GM19467 (cell line): ENCODE measurements around the gene LRRK1.
"Not testable (repeated sequence)": the region's sequence is repeated elsewhere in the genome, so short reads cannot be mapped to it uniquely, and the experiment has no call there.

Experiments
- ATAC-seq: cut with Tn5 transposase; IDR thresholded peaks from one replicate; pipeline ENCODE4 v1.9.1; 2021; ENCODE audit warnings: mild to moderate bottlenecking, moderate library complexity; ENCODE audit not compliant: unreplicated experiment

LRRK1 gene

DNA sequence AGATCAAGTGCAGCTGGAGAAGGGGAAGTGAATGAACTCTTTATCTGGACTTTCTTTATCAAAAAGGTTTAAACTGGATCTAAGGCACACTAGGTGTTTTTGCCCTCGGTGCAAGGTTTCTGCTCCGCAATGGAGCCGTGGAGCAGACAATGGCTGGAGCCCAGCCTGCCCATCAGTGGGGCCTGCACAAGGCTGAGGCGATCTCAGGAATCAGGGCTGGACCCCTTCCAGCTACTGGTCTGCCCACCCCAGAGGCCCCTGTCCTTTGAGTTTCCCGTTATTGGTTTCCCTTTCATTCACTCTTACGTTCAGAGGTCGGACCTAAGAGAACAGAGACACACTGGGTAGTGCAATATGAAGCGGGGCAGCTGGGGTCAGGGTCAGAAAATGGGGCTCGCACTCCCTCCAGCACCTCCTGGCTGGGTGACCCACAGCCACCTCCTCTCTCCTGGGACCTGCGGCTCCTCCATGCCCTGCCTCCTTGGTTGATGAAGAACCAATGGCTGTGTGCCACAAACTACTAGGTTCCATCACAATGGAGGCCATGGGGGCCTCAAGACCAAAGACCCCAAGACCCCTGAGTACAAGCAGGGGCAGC is 168.1 kb downstream of the LRRK1 start:
- no peak for ATAC-seq

DNA sequence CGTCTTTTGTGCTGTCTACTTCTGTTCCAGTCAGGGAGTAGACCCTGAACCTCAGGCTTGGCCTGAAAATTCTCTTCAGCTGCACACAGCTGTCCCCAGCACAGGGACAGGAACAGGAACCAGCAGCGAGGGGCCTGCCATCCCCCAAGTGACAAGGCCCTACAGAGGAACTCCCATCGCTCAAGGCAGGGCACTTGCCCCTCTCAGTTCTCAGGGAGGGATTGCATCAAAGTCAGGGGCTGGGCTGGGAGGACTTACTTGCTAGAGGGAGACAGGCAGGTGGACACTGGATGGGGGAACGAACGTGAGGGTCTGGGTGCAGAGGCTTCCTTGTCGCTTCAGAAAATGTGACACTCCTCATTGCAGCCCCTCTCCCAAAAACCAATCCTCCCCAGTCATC is 169.1 kb downstream of the LRRK1 start:
- ATAC-seq: no peak

DNA sequence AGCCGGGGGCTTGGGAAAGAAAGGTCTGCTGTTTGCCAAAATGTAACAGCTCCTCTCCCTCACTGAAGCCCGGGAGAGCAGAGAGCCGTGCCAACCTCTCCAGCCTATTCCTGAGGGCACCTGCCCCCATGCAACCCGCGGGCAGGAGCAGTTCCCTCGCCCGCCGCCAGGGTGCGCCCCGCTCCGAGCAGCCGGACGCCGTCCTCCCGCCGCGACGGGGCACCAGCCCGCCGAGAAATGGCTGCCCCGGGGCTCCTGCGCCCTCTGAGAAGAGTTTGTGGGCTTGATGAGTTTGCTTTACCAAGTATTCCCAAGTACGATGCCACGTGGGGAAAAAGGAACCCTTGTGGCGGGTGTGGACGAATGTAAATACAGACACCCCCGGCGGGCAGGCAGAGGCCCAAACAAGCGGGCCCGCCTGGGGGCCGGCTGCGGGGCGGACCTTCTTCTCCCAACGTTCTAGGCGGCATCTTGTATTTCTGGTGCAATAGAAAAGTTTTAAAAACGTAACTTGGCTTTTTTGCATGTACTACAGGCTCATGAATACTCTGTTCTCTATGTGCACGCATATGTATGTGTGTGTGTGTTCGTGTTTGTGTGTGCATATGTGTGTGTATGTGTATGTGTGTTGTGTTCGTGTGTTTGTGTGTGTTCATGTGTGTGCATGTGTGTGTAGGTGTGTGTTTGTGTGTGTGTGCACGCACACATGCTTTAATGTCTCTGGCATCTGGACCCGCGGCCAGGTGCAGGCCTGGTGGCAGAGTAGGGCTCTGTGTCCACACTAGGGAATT is 169.8 kb downstream of the LRRK1 start:
- ATAC-seq: peak; percentile 72

DNA sequence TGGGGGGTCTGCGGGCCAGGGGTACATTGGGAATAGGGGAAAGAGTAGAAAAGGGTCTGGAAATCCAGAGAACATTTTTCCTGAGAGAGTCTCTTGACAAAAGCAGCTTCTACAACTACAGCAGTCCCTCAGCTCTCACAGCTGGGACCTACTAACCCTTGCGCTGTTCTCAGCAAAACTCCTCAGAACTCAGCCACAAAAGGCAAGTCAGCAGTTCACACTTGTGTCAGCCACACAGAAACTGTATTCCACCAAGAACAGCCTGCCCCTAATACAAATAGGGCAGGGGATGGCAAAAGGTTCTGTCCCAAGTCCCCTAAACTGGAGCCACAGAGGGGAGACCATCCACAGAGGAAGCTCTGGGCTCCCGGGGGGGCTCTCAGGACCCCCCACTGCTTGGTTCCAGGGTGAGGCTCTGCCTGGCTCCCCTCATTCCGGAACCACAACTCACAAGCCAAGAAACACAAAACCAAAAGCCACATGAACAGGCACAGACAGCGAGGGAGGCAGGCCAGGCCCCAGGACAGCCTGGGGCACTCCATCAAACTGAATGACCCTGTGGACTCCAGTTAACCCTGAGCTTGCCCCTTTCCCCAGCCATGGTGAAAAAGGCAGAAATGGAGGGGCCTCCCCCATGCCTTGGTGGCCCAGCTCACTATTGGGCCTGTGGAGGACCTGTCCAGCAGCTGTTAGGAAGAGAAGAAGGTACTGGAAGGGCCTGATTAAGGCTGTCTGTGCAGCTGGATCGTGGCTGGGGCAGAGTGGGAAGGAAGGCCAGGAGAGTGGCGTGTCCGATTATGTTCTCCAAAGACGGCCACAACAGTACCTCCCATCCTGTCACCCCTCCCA is 170.6 kb downstream of the LRRK1 start:
- ATAC-seq: no peak

DNA sequence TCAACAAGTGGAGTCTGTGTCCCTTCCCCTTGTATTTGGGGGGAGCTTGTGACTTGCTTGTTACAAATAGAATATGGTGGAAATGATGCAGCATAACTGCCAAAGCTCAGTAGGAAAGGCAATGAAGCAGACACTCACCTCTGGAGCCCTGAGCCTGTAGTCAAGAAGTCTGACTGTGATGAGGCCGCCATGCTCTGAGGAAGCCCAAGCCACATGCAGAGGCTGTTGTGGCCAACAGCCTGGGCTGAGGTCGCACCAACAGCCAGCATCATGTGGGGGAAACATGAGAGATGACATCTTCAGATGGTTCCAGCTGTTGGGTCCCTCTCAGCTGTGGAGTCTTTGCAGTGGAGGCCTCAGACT is 171.3 kb downstream of the LRRK1 start:
- no peak for ATAC-seq

DNA sequence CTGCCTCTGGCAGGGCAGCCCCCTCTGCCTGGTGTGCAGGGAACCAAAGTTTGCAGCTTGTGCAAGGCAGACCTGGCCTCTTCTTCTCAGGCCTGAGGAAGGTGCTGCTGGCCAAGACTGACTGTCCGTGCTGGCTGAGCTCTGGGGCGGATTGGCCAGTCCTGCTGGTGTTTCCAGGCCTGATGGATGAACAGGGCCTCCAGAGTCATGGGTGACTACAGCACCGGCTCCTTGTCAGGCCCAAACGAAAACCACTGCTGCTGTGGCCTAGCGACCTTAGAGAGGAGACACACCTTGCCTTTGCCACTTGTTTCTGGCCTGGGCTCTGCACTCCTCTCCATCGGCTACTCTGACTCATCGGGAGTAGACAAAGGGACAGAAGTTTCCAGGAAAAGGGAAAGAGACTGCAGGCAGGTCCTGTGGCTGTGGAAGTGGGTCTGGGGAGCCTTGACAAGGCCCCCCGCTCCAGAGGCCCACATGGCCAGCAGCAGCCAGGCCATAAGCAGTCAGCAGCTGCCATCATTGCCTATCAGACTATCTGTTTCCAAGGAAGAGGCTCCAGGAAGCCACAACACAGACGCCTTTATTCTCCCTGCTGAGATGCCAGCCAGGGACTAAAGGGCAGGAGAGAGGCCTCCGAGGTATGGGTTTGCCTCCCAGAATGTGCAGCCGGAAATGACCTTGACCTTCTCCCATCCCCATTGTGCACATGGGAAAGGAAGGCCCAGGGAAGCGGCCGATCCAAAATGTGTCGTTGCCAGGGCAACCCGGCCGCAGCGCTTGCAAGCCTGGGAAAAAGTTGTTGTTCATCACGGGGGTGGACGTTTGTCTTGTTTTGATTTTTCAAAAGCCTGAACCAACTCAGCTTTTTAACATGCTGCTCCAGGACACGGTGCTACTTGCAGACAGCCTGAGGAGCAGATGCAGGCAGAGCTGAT is 172.2 kb downstream of the LRRK1 start:
- ATAC-seq: no peak

DNA sequence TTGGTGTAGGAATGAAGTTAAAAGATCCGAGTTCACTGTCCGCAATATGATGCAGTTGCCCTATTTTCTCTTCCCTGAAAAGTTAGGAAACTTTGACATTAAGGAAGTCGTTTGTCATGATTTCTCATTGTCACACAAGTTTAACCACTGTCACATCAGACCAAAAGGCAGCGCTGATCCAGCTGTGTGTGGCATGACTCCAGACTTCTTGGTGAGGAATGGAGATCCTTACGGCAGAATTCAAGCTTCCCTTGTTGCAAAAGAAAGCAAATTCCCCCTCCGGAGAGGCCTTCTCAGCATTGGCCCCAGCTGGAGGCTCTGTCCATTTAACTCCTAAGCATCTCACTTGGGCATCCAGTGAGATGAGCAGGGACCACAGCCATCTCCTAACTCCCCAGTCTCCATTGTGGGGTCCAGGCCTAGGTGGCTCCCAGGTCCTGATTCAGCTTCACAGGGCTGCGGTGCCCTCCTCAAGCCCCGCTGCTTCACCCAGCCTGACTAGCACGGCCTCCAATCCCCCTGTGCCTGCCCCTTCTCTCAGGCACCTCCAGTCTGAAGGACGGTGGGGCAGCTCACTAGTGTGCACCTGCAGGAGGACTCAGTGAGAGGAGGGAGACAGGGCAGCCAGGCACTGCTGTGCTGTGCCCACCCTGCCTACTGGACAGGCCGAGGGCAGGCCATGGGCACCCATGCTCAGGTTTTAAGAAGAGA is 173.2 kb downstream of the LRRK1 start:
- ATAC-seq: no peak

DNA sequence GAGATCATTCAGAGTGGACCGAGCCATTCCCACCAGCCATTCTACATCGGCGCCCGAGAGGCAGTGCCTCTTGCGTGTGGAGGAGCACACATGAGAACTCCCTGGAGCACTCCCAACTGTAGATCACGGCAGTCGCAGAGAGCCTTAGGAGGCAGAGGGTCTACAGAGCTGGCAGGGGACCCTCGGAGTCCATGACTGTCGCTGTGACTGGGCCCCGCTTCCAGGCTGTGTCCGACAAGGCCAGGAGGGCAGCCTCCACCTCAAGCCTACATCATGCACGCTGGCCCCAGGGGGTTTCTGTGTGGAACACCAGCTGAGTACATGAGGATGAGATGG is 173.7 kb downstream of the LRRK1 start:
- no peak for ATAC-seq

DNA sequence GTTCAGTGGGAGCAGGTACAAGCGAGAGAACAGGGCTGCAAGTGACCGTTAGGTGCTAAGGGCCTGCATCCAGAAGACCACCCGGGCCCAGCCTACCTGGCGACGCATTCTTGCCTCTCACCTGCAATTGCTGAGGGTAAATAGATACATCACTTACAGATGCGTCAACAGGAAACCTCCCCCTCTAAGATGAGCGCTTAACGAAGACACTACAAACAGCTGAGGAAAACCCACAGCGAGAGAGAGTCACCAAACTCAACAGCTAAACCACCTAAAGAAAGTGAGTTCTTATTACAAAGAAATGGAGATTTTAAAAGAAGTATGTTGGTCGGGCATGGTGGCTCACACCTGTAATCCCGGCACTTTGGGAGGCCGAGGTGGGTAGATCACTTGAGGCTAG is 174.8 kb downstream of the LRRK1 start:
- ATAC-seq: no peak

DNA sequence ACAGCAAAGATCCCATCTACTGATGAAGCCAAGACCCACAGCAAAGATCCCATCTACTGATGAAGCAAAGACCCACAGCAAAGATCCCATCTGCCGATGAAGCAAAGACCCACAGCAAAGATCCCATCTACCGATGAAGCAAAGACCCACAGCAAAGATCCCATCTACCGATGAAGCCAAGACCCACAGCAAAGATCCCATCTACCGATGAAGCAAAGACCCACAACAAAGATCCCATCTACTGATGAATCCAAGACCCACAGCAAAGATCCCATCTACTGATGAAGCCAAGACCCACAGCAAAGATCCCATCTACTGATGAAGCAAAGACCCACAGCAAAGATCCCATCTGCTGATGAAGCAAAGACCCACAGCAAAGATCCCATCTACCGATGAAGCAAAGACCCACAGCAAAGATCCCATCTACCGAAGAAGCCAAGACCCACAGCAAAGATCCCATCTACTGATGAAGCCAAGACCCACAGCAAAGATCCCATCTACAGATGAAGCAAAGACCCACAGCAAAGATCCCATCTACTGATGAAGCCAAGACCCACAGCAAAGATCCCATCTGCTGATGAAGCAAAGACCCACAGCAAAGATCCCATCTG is 176.7 kb downstream of the LRRK1 start:
- ATAC-seq: not testable (repeated sequence)

DNA sequence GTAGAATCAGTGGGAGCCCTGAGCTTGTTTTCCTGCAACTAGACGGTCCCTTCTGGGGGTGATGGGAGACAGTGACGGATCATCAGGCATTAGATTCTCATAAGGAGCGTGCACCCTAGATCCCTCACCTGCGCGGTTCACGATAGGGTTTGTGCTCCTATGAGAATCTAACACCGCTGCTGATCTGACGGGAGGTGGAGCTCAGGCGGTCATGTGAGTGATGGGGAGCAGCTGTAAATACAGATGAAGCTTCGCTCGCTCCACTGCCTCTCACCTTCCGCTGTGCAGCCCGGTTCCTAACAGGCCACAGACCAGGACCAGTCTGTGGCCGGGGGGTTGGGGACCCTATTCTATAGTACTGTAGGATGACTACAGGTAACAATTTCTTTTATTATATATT is 178.0 kb downstream of the LRRK1 start:
- ATAC-seq: no peak

DNA sequence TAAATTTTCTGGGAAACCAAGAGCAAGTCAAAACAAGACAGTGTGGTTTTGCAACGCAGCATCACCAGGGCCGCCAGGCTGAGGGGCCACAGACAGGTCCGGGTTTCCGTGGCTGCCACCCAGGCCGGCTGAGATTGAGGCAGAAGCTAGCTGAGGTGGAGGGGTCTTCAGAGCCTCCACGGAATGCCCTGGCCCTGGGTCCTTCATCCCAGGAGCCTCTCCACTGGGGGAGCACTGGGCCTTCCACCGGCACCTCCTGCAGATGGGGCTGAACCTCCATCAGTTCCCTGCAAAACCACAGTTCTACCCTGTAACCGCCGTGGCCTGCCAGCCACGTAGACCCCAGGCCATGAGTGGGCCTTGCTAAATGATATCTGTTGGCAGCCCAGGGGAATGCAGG is 180.0 kb downstream of the LRRK1 start:
- no peak for ATAC-seq

DNA sequence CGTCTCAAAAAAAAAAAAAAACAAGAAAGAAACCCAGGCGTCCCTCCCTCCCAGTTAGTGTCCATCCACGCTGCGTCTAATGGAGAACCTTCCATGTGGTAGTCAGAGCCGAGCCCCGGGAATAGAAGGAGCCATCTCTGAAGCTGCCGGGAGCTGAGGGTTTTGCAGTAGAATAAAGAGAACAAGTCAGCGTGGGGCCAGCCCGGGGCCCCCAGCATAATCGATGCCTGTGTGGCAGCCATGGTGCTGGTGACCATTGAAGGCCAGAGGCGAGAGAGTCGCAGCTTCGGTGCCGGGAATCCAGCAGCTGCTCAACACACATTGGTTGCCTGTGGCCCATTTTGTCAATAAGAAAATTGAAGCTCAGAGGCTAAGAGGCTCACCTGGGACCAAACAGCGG is 181.0 kb downstream of the LRRK1 start:
- ATAC-seq: no peak

DNA sequence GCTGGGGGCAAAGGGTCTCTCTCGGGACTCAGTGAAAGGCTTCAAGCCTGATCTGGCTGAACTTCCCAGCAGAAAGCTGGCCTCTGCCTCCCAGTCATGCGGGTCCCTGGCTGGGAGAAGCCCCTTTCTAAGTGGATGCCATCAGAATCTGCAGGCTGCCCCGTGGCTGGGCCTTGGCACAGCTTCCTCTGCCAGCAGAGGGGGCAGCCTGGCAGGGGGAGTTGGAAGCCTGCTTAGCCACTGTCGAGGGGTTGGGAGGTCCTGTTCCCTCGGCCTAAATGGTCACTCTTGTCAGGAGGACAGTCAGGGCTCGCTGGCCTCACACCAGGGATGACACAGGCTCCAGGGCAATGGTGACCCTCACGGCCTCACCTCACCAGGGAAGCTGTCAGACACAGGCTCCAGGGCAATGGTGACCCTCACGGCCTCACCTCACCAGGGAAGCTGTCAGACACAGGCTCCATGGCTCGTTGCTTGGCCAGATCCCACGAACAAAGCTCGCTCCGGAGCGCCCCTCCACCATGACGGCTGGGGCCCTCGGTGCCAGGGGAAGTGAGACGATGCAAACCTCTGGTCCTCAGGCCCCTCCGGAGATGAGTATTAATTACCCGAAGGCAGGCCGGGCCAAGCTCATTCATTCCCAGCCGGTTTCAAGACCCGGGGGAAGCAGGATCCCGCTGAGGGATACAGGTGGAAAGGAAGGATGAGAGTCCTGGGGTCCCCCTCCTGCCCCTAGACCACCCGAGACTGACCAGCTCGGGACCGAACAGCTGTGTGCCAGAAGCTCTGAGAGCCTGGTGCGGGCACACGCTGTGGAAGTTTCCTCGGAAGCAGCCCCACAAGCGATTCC is 181.7 kb downstream of the LRRK1 start:
- ATAC-seq: no peak

DNA sequence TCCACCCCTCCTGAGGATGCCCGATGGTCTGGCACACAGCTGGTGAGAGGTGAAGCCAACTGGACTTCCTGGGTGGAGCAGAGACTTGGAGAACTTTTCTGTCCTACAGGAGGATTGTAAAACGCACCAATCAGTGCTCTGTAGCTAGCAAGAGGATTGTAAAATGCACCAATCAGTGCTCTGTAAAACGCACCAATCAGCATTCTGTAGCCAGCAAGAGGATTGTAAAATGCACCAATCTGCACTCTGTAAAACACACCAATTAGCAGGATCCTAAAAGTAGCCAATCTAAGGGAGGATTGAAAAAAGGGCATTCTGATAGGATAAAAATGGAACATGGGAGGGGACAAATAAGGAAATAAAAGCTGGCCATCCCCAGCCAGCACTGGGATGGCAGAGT is 182.5 kb downstream of the LRRK1 start:
- ATAC-seq: no peak

DNA sequence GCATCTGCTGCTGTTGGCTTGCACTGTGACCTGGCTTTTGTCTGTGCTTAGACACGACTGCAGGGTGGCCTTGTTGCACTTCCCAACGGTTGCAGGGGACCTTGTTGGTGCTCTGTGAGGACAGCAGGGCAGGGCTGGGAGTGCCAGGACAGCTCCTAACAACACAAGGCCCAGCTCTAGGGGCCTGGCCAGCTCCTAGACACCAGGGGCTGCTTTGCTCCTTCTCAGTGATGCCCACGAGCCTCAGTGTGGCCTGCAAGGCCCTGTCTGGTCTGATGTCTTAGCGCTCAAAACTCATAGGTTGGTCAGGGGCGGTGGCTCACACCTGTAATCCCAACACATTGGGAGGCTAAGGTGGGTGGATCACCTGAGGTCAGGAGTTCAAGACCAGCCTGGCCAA is 183.6 kb downstream of the LRRK1 start:
- no peak for ATAC-seq

DNA sequence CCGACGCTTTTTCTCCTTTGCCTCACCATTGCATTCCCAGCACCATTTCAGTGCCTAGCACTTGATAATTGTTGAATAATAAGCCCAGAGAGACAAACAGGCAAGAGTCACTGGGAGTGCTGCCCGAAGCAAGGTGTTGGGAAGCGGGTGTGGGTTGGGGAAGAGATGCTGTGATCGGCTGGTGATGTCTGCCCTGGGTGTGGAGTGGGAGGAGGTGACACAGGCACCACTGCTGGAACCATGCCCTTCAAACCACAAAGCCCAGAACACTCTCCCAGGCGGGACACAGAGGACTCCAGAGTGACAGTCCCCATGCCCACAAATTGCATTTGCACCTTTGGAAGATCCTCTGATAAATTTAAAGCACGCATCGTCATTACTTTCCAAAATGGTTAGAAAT is 184.4 kb downstream of the LRRK1 start:
- ATAC-seq: no peak

DNA sequence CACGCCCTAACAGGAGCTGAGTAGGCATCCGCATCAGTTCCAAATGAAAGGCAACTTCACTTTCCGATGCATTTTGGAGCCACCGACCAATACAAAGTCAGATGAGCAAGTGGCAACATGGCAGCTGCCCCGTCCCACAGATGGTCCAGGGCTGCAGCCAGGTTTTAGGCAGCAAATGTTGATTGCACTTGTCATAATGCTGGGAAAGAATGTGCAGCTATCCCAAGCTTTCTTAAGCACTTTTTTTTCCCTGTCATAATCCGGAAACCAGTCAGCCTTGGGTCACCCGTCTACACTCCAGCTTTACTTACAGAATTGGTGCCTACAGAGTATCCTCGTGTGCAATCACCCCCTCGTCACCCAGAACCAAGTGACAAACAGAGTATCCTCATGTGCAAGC is 185.0 kb downstream of the LRRK1 start:
- no peak for ATAC-seq
